A673 (cell line): ENCODE results near the gene GNG14.

Experiments
- CTCF ChIP-seq: fragments of 300-800, 200-600 bp; sonication (generic); conservative IDR thresholded peaks from 2 replicates; pipeline ENCODE4 v1.5.1; 2017; ENCODE audit warnings: low read depth, mild to moderate bottlenecking, antibody characterized with exemption, low read length, moderate library complexity, mixed read lengths
- EZH2 ChIP-seq: fragments of 200-600 bp; sonication (generic); IDR thresholded peaks from 2 replicates; pipeline ENCODE4 v1.6.1; 2017; ENCODE audit warnings: borderline replicate concordance, low read depth, mild to moderate bottlenecking, mixed read lengths, antibody characterized with exemption, low read length; ENCODE audit not compliant: poor library complexity, severe bottlenecking

GRCh38 chr19:12715929-12716328 is 28.1 kb downstream of the GNG14 start:
- TF ChIP-seq CTCF (no peak), EZH2 (no peak)
